Keratinocyte (primary cell): ENCODE results near the gene PDZRN3. TPM values are rescaled to one million over a fixed set of nuclear protein-coding genes. Genes with fewer than 3 reads are reported as not detected.

Source experiments
- DNase-seq: peaks from one replicate; pipeline ENCODE4 v3.0.0-alpha.2; 2011; ENCODE audit warnings: low read depth, missing footprints, low spot score
- FAIRE-seq: peaks from 2 replicates; lab custom pipeline; 2011; peaks lifted over from hg19 to GRCh38; lab: Jason Lieb, UNC
- H2AFZ ChIP-seq: 2 replicates; pipeline ENCODE4 v1.6.0; 2012; ENCODE audit warnings: low read length, control low read depth, inconsistent platforms; ENCODE audit not compliant: control insufficient read depth
- H3K27ac ChIP-seq: 2 replicates; pipeline ENCODE4 v1.5.1; 2011; ENCODE audit warnings: low read length; ENCODE audit not compliant: control insufficient read depth, insufficient read depth
- H3K27me3 ChIP-seq: 3 replicates; pipeline ENCODE4 v1.6.0; 2011; ENCODE audit warnings: low read length; ENCODE audit not compliant: control insufficient read depth, insufficient read depth; ENCODE audit errors: extremely low read depth
- H3K36me3 ChIP-seq, 2 experiments: 2 replicates in 1 of 2; 3 replicates in 1 of 2; pipeline ENCODE4 v1.5.1; 2011; ENCODE audit warnings: low read length in 2 of 2, mild to moderate bottlenecking in 1 of 2; ENCODE audit not compliant: control insufficient read depth in 2 of 2, insufficient read depth in 2 of 2; ENCODE audit errors: extremely low read depth in 1 of 2
- H3K4me1 ChIP-seq: 3 replicates; pipeline ENCODE4 v1.5.1; 2011; ENCODE audit warnings: low read length; ENCODE audit not compliant: control insufficient read depth, insufficient read depth; ENCODE audit errors: extremely low read depth
- H3K4me2 ChIP-seq: 3 replicates; pipeline ENCODE4 v1.6.0; 2011; ENCODE audit warnings: low read depth, low read length; ENCODE audit not compliant: control insufficient read depth, insufficient read depth; ENCODE audit errors: extremely low read depth
- H3K4me3 ChIP-seq, 3 experiments: fragments of 200-600 bp in 1 of 3; sonication (generic) in 1 of 3; 2 replicates in 2 of 3; 3 replicates in 1 of 3; pipeline ENCODE4 v1.5.1; 2011 to 2016; ENCODE audit warnings: low read length in 3 of 3, mild to moderate bottlenecking in 3 of 3, control low read depth in 2 of 3, inconsistent platforms in 1 of 3, low read depth in 1 of 3, mixed read lengths in 1 of 3, mixed run types in 1 of 3, moderate library complexity in 1 of 3; ENCODE audit not compliant: control insufficient read depth in 2 of 3, insufficient read depth in 2 of 3; ENCODE audit errors: extremely low read depth in 1 of 3
- H3K79me2 ChIP-seq: 2 replicates; pipeline ENCODE4 v1.6.0; 2012; ENCODE audit warnings: low read length; ENCODE audit not compliant: control insufficient read depth, insufficient read depth
- H3K9ac ChIP-seq: 3 replicates; pipeline ENCODE4 v1.6.0; 2011; ENCODE audit warnings: low read length; ENCODE audit not compliant: control insufficient read depth, insufficient read depth; ENCODE audit errors: extremely low read depth
- H3K9me1 ChIP-seq: 3 replicates; pipeline ENCODE4 v1.6.0; 2011; ENCODE audit warnings: low read length; ENCODE audit not compliant: control insufficient read depth, insufficient read depth; ENCODE audit errors: extremely low read depth
- H3K9me3 ChIP-seq: 2 replicates; pipeline ENCODE4 v1.5.1; 2012; ENCODE audit warnings: low read depth, low read length; ENCODE audit not compliant: control insufficient read depth
- H4K20me1 ChIP-seq: 3 replicates; pipeline ENCODE4 v1.6.0; 2011; ENCODE audit warnings: low read length; ENCODE audit not compliant: control insufficient read depth, insufficient read depth; ENCODE audit errors: extremely low read depth
- EZH2 ChIP-seq: IDR thresholded peaks from one replicate; pipeline ENCODE4 v1.6.1; 2012; ENCODE audit warnings: inconsistent platforms, mild to moderate bottlenecking, low read length, moderate library complexity
- dilution Hi-C: fragments of 300-500 bp; cut with MboI; formaldehyde crosslinking; loops from one replicate; pipeline ENCODE4 v1.7.0; 2020; ENCODE audit warnings: low sequenced_read_pairs; ENCODE audit not compliant: extremely low pct_ligation_motif_present
- polyA plus RNA-seq, 5 experiments: library from polyadenylated mRNA; depleted of rRNA in 3 of 5; stranded (reverse) in 3 of 5; stranded (forward) in 1 of 5; unstranded in 1 of 5; fragments of >200 nt; gene quantifications; 1 replicate in 1 of 5; 2 replicates in 3 of 5; 3 replicates in 1 of 5; pipeline versions ENCODE4 v1.2.1 to v1.2.3, GENCODE V29; 2011 to 2012; ENCODE audit warnings: missing spikeins in 2 of 5, low read depth in 1 of 5, low replicate concordance in 1 of 5
- TF ChIP-seq, protein P1 (sequence below), 3 experiments: IDR thresholded peaks in 1 of 3; conservative IDR thresholded peaks in 1 of 3; optimal IDR thresholded peaks in 1 of 3; 2 replicates in 2 of 3; 3 replicates in 1 of 3; pipeline versions ENCODE3 to v1.5.1; 2011; ENCODE audit warnings: low read length in 3 of 3, mild to moderate bottlenecking in 3 of 3, moderate library complexity in 2 of 3, control low read depth in 1 of 3, inconsistent platforms in 1 of 3; ENCODE audit not compliant: insufficient read depth in 2 of 3; ENCODE audit errors: extremely low read depth in 1 of 3

The PDZRN3 gene
- polyA plus RNA-seq, 1 donor (not counting 4 experiments of a cell fraction or from before 2014, with no cell fraction given), result not detected

DNA sequence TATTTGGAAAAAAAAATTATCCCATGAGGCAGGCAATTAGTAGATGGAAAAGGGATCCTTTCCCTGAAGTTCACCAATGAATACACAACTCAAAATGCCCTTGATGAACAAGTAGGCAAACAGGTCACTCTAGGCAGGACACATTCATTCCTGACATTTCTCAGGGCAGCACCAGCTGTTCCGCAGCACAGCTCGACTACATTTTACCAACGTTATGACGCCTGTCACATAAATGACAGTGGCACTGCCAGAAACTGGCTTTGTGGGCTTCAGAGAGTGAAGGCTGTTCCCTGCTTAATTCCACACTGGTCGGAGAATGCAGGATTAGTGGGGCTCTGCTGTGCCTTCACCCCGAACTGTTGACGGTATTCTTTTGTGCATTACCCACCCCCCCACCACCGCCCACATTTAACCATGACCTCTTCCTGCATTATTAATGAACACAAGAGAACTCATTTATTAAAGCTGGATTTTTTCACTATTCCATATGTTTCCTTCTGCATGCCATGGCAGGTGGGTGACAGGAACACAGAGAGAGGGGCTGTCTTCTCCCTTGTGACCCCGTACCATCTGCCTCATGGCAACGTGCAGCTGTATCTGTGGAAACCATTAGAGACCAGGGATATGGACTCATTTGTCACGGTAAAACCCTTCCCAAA is 197.6 kb downstream of the PDZRN3 start:
- no peaks in the 10 kb centered on the region for H3K79me2 ChIP-seq
- no peaks in the 10 kb centered on the region for H3K36me3 ChIP-seq
- DNase-seq, result no peak
- dilution Hi-C loops, result no loop called here
- no peak for FAIRE-seq
- H3K4me3 ChIP-seq, result no peak overlapping the region
- H3K27me3 ChIP-seq, result no peaks in the 10 kb centered on the region
- H3K27ac ChIP-seq, result no peak overlapping the region
- no peak overlapping the region for H3K4me2 ChIP-seq
- no peaks in the 10 kb centered on the region for H3K4me1 ChIP-seq
- no peak for TF ChIP-seq EZH2
- TF ChIP-seq, protein P1, sequence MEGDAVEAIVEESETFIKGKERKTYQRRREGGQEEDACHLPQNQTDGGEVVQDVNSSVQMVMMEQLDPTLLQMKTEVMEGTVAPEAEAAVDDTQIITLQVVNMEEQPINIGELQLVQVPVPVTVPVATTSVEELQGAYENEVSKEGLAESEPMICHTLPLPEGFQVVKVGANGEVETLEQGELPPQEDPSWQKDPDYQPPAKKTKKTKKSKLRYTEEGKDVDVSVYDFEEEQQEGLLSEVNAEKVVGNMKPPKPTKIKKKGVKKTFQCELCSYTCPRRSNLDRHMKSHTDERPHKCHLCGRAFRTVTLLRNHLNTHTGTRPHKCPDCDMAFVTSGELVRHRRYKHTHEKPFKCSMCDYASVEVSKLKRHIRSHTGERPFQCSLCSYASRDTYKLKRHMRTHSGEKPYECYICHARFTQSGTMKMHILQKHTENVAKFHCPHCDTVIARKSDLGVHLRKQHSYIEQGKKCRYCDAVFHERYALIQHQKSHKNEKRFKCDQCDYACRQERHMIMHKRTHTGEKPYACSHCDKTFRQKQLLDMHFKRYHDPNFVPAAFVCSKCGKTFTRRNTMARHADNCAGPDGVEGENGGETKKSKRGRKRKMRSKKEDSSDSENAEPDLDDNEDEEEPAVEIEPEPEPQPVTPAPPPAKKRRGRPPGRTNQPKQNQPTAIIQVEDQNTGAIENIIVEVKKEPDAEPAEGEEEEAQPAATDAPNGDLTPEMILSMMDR (optimal IDR thresholded peaks at IDR 0.05 in 1 of 3, IDR thresholded peaks at IDR 0.05 in 1 of 3, conservative IDR thresholded peaks at IDR 0.05 in 1 of 3; ENCODE audit: extremely low read depth in 1 of 3, insufficient read depth in 2 of 3, low read length in 3 of 3), result no peak
- no peaks in the 10 kb centered on the region for H3K9me3 ChIP-seq
- H3K9ac ChIP-seq, result no peak overlapping the region
- H2AFZ ChIP-seq, result no peak overlapping the region
- H4K20me1 ChIP-seq, result no peaks in the 10 kb centered on the region
- no peaks in the 10 kb centered on the region for H3K9me1 ChIP-seq

DNA sequence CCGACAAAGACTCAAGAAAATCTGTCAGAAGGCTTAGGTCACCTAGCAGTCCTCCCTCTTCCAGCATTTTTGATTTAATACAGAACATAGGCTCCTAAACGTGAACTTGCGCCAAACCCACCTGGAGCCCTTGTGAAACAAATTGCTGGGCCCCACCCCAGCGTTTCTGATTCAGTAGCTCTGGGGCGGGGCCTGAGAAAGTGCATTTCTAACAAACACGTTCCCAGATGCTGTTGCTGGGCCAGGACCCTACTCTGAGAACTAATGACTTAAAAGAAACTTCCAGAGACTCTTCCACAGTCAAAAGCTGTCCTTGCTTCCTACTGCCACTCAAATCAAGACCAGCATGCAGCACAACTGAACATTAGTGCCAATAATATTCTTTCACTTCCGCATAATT is 198.1 kb downstream of the PDZRN3 start:
- dilution Hi-C loops, result no loop called here

More for the DNA sequence above, 198.1 kb downstream of the PDZRN3 start:
- no peak overlapping the region for H3K4me2 ChIP-seq
- no peaks in the 10 kb centered on the region for H3K36me3 ChIP-seq
- FAIRE-seq (no peak), DNase-seq (no peak)
- no peak overlapping the region for H3K4me3 ChIP-seq
- TF ChIP-seq EZH2, result no peak
- TF ChIP-seq, protein P1 (optimal IDR thresholded peaks at IDR 0.05 in 1 of 3, IDR thresholded peaks at IDR 0.05 in 1 of 3, conservative IDR thresholded peaks at IDR 0.05 in 1 of 3; ENCODE audit: extremely low read depth in 1 of 3, insufficient read depth in 2 of 3, low read length in 3 of 3), result no peak
- no peak overlapping the region for H2AFZ ChIP-seq
- H3K9me1 ChIP-seq, result no peaks in the 10 kb centered on the region
- H3K27ac ChIP-seq, result no peak overlapping the region
- no peaks in the 10 kb centered on the region for H3K4me1 ChIP-seq
- no peaks in the 10 kb centered on the region for H3K27me3 ChIP-seq
- no peaks in the 10 kb centered on the region for H3K79me2 ChIP-seq
- no peak overlapping the region for H3K9ac ChIP-seq
- H3K9me3 ChIP-seq, result no peaks in the 10 kb centered on the region
- no peaks in the 10 kb centered on the region for H4K20me1 ChIP-seq
